Thyroid gland (tissue), 4 donors: ENCODE measurements around the gene ZMYND12. TPM values are rescaled to one million over a fixed set of nuclear protein-coding genes. Genes with fewer than 3 reads are reported as not detected.

ENCODE experiments used
- DNase-seq, 2 donors: peaks; one replicate each; pipeline ENCODE4 v3.0.0-alpha.2; 2019
- H3K27ac ChIP-seq, 3 donors: fragments of 200-600 bp; sonication (generic); 1 replicate in 2 of 3; 2 replicates in 1 of 3; pipeline ENCODE4 v1.5.1; 2016 to 2019; ENCODE audit warnings: mild to moderate bottlenecking in 1 of 3, moderate library complexity in 1 of 3
- H3K27me3 ChIP-seq: fragments of 200-600 bp; sonication (generic); one replicate; pipeline ENCODE4 v1.5.1; 2019
- H3K36me3 ChIP-seq, 2 donors: fragments of 200-600 bp; sonication (generic); one replicate each; pipeline ENCODE4 v1.5.1; 2016 to 2019
- H3K4me1 ChIP-seq, 2 donors: fragments of 200-600 bp; sonication (generic); one replicate each; pipeline ENCODE4 v1.5.1; 2017 to 2019
- H3K4me3 ChIP-seq, 3 donors: fragments of 200-600 bp; sonication (generic); replicated peaks in 1 of 3; 1 replicate in 2 of 3; 2 replicates in 1 of 3; pipeline ENCODE4 v1.5.1; 2016; ENCODE audit warnings: mild to moderate bottlenecking in 1 of 3
- H3K9me3 ChIP-seq: fragments of 200-600 bp; sonication (generic); one replicate; pipeline ENCODE4 v1.5.1; 2017
- POLR2A ChIP-seq, 2 donors: fragments of 450-650 bp; IDR thresholded peaks; one replicate each; pipeline ENCODE4 v1.6.1; 2017; ENCODE audit warnings: antibody characterized with exemption in 2 of 2, mild to moderate bottlenecking in 2 of 2, moderate library complexity in 1 of 2
- WGBS, 2 donors: methylation state at CpG; one replicate each; pipeline ENCODE4 v1.1.5; 2017; 5-methylcytosine and 5-hydroxymethylcytosine counted together
- intact Hi-C: fragments of 100-400 bp; cut with DNase I; formaldehyde crosslinking; loops from one replicate; pipeline ENCODE4 v1.15.1; 2023
- total RNA-seq, 4 donors: library from RNA; depleted of rRNA; stranded (reverse); fragments of >200 nt; gene quantifications; one replicate each; pipeline ENCODE4 v1.2.3, GENCODE V29; 2016
- TF ChIP-seq, protein P1 (sequence below), 6 experiments: fragments of 200-600 bp in 3 of 6; fragments of 450-650 bp in 3 of 6; sonication (generic) in 3 of 6; IDR thresholded peaks; one replicate each; pipeline ENCODE4 v1.5.1; 2016 to 2019; ENCODE audit warnings: antibody characterized with exemption in 6 of 6, mild to moderate bottlenecking in 2 of 6, inconsistent platforms in 1 of 6, moderate library complexity in 1 of 6

Gene ZMYND12
- total RNA-seq, 4 donors from 2014 or later: 3.5 to 6.5 (median 5.6) TPM

DNA sequence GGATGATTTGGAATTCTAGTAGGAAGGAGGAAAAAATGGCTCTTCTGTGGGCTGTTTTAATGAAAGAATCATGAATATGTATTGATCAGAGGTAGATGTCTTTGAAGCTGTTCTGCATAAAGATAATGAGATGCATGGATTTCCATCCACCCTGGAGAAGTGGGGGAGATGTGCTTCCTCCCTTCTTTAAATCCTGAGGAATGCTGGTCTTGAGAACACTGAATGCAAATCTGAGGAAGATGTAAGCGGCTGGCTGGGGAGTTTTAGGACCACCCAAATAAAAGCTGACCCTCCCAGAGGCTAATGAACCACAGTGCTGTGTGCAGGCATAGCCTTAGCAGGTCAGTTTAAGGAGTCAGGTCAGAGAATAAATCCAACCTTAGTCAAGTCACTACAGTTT is 37.3 kb downstream of the ZMYND12 start:
- peaks cover under 1 to 4% of the 10 kb centered on the region in 2 donors for H3K4me1 ChIP-seq
- TF ChIP-seq, protein P1, sequence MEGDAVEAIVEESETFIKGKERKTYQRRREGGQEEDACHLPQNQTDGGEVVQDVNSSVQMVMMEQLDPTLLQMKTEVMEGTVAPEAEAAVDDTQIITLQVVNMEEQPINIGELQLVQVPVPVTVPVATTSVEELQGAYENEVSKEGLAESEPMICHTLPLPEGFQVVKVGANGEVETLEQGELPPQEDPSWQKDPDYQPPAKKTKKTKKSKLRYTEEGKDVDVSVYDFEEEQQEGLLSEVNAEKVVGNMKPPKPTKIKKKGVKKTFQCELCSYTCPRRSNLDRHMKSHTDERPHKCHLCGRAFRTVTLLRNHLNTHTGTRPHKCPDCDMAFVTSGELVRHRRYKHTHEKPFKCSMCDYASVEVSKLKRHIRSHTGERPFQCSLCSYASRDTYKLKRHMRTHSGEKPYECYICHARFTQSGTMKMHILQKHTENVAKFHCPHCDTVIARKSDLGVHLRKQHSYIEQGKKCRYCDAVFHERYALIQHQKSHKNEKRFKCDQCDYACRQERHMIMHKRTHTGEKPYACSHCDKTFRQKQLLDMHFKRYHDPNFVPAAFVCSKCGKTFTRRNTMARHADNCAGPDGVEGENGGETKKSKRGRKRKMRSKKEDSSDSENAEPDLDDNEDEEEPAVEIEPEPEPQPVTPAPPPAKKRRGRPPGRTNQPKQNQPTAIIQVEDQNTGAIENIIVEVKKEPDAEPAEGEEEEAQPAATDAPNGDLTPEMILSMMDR (IDR thresholded peaks at IDR 0.05): no peak
- TF ChIP-seq POLR2A (IDR thresholded peaks at IDR 0.05): no peak
- DNase-seq: no peak
- intact Hi-C loops: no loop called here
- no peak overlapping the region for H3K27ac ChIP-seq
- 96 to 100% methylated on average over 1 of the region's 1 CpG for WGBS, 2 donors
- no peak overlapping the region for H3K4me3 ChIP-seq
- no peaks in the 10 kb centered on the region for H3K9me3 ChIP-seq
- H3K36me3 ChIP-seq: no peaks in the 10 kb centered on the region
- no peaks in the 10 kb centered on the region for H3K27me3 ChIP-seq

DNA sequence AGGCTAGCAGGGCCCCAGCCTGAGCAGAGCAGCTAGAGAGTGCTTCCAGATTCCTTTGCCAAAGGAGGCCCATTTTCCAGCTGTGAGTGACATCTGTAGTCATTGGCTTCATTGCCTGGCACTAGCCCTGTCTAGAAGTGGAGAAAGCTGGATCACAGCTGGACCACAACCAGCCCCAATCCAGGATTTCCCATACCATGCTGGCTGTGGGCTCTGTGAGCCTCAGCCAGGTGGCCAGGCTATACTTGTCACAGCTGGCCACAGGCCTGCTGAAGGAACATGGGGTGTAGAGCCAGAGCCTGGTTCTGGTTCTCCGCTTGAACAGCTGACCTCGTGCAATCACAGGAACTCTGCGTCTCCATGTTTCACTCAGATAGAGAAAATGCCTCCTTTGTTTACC is 38.7 kb downstream of the ZMYND12 start:
- peaks cover 0 to 4% of the 10 kb centered on the region in 2 donors for H3K4me1 ChIP-seq
- H3K27me3 ChIP-seq: no peaks in the 10 kb centered on the region
- no peak overlapping the region for H3K27ac ChIP-seq
- intact Hi-C loops: no loop called here
- TF ChIP-seq POLR2A (IDR thresholded peaks at IDR 0.05): no peak
- TF ChIP-seq, protein P1 (IDR thresholded peaks at IDR 0.05): no peak
- H3K36me3 ChIP-seq: no peaks in the 10 kb centered on the region
- no peak overlapping the region for H3K4me3 ChIP-seq
- no peak for DNase-seq
- 49 to 90% methylated on average over 3 of the region's 3 CpGs for WGBS, 2 donors
- H3K9me3 ChIP-seq: no peaks in the 10 kb centered on the region

DNA sequence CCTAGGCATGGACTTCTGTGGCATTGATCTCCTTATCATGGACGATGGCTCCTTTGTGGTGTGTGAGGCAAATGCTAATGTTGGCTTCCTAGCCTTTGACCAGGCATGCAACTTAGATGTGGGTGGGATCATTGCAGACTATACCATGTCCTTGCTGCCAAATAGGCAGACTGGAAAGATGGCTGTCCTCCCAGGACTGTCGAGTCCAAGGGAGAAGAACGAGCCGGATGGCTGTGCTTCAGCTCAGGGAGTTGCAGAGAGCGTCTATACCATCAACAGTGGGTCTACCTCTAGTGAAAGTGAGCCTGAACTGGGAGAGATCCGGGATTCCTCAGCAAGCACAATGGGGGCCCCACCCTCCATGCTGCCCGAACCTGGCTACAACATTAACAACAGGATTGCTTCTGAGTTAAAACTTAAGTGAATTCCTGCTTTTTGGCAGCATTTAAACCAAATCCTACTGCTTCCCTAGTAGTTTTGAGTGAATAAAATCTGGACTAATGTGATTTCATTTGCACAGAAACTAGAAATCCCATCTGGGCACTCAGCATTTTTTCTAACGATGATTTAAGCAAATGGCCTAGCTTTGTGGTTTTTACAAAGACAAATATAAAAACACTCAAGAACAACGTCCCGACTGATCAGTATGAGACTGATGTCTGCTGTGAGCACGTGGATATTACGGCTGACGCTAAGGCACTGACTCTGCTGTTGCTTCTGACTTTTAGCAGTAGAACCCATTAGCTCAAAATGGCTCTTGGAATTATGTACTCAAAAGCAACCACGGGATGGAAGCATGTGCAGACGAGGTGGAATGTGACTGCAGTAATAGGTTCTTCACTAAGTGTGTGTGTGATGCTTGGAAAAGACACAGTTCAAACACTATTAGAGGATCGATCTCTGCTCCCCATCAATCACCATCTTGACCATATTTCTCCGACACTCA is 41.0 kb downstream of the ZMYND12 start:
- H3K36me3 ChIP-seq: no peaks in the 10 kb centered on the region
- H3K27ac ChIP-seq: no peak overlapping the region
- no peaks in the 10 kb centered on the region for H3K9me3 ChIP-seq
- intact Hi-C loops: no loop called here
- H3K4me1 ChIP-seq: no peaks in the 10 kb centered on the region
- no peak overlapping the region for H3K4me3 ChIP-seq
- no peaks in the 10 kb centered on the region for H3K27me3 ChIP-seq
- DNase-seq: no peak
- WGBS, 2 donors: 79 to 86% methylated on average over 17 of the region's 17 CpGs
- no peak for TF ChIP-seq POLR2A (IDR thresholded peaks at IDR 0.05)
- TF ChIP-seq, protein P1 (IDR thresholded peaks at IDR 0.05): no peak

DNA sequence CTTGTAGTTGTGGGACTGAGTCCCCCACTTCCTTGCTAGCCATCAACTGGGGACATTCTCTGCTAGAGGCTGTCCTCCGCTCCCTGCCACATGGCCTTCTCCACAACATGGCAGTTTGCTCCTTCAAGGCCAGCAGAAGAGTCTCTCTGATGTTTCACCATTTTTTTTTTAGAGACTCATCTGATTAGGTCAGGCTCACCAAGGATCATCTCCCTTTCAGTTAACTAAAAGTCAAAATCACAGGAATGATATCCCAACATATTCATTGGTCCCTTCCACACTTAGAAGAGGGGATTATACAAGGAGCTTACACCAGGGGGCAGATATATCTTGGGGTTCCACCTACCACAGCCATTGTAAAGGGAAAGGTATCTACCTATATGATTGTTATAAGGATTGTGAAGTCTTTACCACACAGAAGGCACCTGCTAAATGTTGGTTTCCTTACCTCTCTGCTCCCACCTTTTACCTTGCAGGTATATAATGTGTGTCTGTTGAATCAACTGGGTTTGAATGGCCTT is 51.9 kb downstream of the ZMYND12 start:
- intact Hi-C loops: no loop called here
- Histone ChIP-seq H3K4me3 (no peak overlapping the region), H3K36me3 (no peaks in the 10 kb centered on the region), H3K27me3 (no peaks in the 10 kb centered on the region), H3K27ac (no peak overlapping the region), H3K4me1 (no peaks in the 10 kb centered on the region), H3K9me3 (no peaks in the 10 kb centered on the region)
- no peak for DNase-seq
- no peak for TF ChIP-seq POLR2A (IDR thresholded peaks at IDR 0.05)
- TF ChIP-seq, protein P1 (IDR thresholded peaks at IDR 0.05): no peak
- 92 to 100% methylated on average over 1 of the region's 1 CpG for WGBS, 2 donors
